H9 (cell line): ENCODE measurements around the gene NPAT. TPM values are rescaled to one million over a fixed set of nuclear protein-coding genes. Genes with fewer than 3 reads are reported as not detected.

ENCODE experiments used
- DNase-seq: peaks from one replicate; pipeline ENCODE4 v3.0.0-alpha.2; 2017
- H2AFZ ChIP-seq: one replicate; pipeline ENCODE4 v1.6.1; 2013; ENCODE audit warnings: mild to moderate bottlenecking, low read length, control low read depth, moderate library complexity
- H2AK5ac ChIP-seq: 2 replicates; pipeline ENCODE4 v1.6.1; 2013; ENCODE audit warnings: low read length, control low read depth, mixed read lengths; ENCODE audit not compliant: insufficient read length
- H2BK120ac ChIP-seq: one replicate; pipeline ENCODE4 v1.6.1; 2013; ENCODE audit warnings: low read depth, mild to moderate bottlenecking, low read length, control low read depth, inconsistent platforms; ENCODE audit not compliant: poor library complexity, severe bottlenecking
- H2BK12ac ChIP-seq: 2 replicates; pipeline ENCODE4 v1.6.1; 2013; ENCODE audit warnings: low read length, control low read depth, mixed read lengths, low read depth; ENCODE audit not compliant: insufficient read length
- H2BK15ac ChIP-seq: 2 replicates; pipeline ENCODE4 v1.6.1; 2013; ENCODE audit warnings: low read depth, low read length, control low read depth
- H2BK20ac ChIP-seq: one replicate; pipeline ENCODE4 v1.6.1; 2013; ENCODE audit warnings: low read depth, mild to moderate bottlenecking, low read length, control low read depth, inconsistent platforms; ENCODE audit not compliant: poor library complexity, severe bottlenecking
- H2BK5ac ChIP-seq: 2 replicates; pipeline ENCODE4 v1.6.1; 2013; ENCODE audit warnings: low read length, control low read depth, mixed read lengths; ENCODE audit not compliant: insufficient read length
- H3K14ac ChIP-seq: 2 replicates; pipeline ENCODE4 v1.6.1; 2013; ENCODE audit warnings: low read length, control low read depth; ENCODE audit not compliant: insufficient read depth
- H3K18ac ChIP-seq: 2 replicates; pipeline ENCODE4 v1.6.1; 2013; ENCODE audit warnings: low read depth, mild to moderate bottlenecking, mixed read lengths, low read length, control low read depth; ENCODE audit not compliant: insufficient read length
- H3K23ac ChIP-seq: 2 replicates; pipeline ENCODE4 v1.6.1; 2013; ENCODE audit warnings: low read length, control low read depth, mixed read lengths, low read depth; ENCODE audit not compliant: insufficient read length
- H3K23me2 ChIP-seq: 2 replicates; pipeline ENCODE4 v1.6.1; 2013; ENCODE audit warnings: low read depth, mild to moderate bottlenecking, mixed read lengths, low read length, control low read depth; ENCODE audit not compliant: insufficient read length, poor library complexity, severe bottlenecking
- H3K27ac ChIP-seq: 2 replicates; pipeline ENCODE4 v1.5.1; 2013; ENCODE audit warnings: low read length, control low read depth, mixed read lengths, low read depth; ENCODE audit not compliant: insufficient read length
- H3K27me3 ChIP-seq: 2 replicates; pipeline ENCODE4 v1.6.1; 2013; ENCODE audit warnings: low read length, control low read depth, inconsistent platforms; ENCODE audit not compliant: insufficient read depth
- H3K4ac ChIP-seq: 2 replicates; pipeline ENCODE4 v1.6.1; 2013; ENCODE audit warnings: low read depth, mild to moderate bottlenecking, control low read depth, inconsistent platforms, low read length, moderate library complexity
- H3K4me1 ChIP-seq: 2 replicates; pipeline ENCODE4 v1.6.1; 2013; ENCODE audit warnings: low read length, control low read depth, inconsistent platforms; ENCODE audit not compliant: insufficient read depth
- H3K4me2 ChIP-seq: 2 replicates; pipeline ENCODE4 v1.6.1; 2013; ENCODE audit warnings: low read length, control low read depth, mixed read lengths; ENCODE audit not compliant: insufficient read length, insufficient read depth
- H3K56ac ChIP-seq: 2 replicates; pipeline ENCODE4 v1.6.1; 2013; ENCODE audit warnings: low read depth, mild to moderate bottlenecking, mixed read lengths, low read length, control low read depth; ENCODE audit not compliant: insufficient read length
- H3K79me1 ChIP-seq: 2 replicates; pipeline ENCODE4 v1.6.1; 2013; ENCODE audit warnings: low read depth, mild to moderate bottlenecking, moderate library complexity, low read length, control low read depth, inconsistent platforms; ENCODE audit not compliant: insufficient read depth, poor library complexity, severe bottlenecking
- H3K79me2 ChIP-seq: 2 replicates; pipeline ENCODE4 v1.6.1; 2013; ENCODE audit warnings: low read length, control low read depth, inconsistent platforms; ENCODE audit not compliant: insufficient read depth
- H3K9ac ChIP-seq: 2 replicates; pipeline ENCODE4 v1.6.1; 2013; ENCODE audit warnings: low read length, control low read depth, mixed read lengths; ENCODE audit not compliant: insufficient read length; ENCODE audit errors: extremely low read depth
- H3K9me3 ChIP-seq: one replicate; pipeline ENCODE4 v1.6.1; 2013; ENCODE audit warnings: low read depth, low read length, inconsistent platforms; ENCODE audit not compliant: control insufficient read depth
- H3T11ph ChIP-seq: one replicate; pipeline ENCODE4 v1.6.1; 2013; ENCODE audit warnings: mild to moderate bottlenecking, low read length, control low read depth, inconsistent platforms
- H4K20me1 ChIP-seq: one replicate; pipeline ENCODE4 v1.6.1; 2013; ENCODE audit not compliant: control insufficient read depth, insufficient read length, insufficient read depth
- H4K5ac ChIP-seq: 2 replicates; pipeline ENCODE4 v1.6.1; 2013; ENCODE audit warnings: low read depth, mild to moderate bottlenecking, mixed read lengths, low read length, control low read depth; ENCODE audit not compliant: insufficient read length
- H4K8ac ChIP-seq: replicated peaks from 2 replicates; pipeline ENCODE4 v1.6.1; 2013; ENCODE audit warnings: low read length, control low read depth, mixed read lengths, low read depth; ENCODE audit not compliant: insufficient read length
- H4K91ac ChIP-seq: 2 replicates; pipeline ENCODE4 v1.6.1; 2013; ENCODE audit warnings: low read depth, mild to moderate bottlenecking, moderate library complexity, mixed read lengths, low read length, control low read depth; ENCODE audit not compliant: insufficient read length
- H3K27ac Mint-ChIP-seq, 3 experiments: 2 replicates in 2 of 3; 3 replicates in 1 of 3; pipeline ENCODE4 v1.8.0; 2020 to 2021; ENCODE audit warnings: mixed read lengths in 3 of 3, mild to moderate bottlenecking in 1 of 3, moderate library complexity in 1 of 3
- H3K27me3 Mint-ChIP-seq: 2 replicates; pipeline ENCODE4 v1.8.0; 2021; ENCODE audit warnings: low read depth, mild to moderate bottlenecking, moderate library complexity, mixed read lengths
- H3K36me3 Mint-ChIP-seq, 3 experiments: 2 replicates in 2 of 3; 3 replicates in 1 of 3; pipeline ENCODE4 v1.8.0; 2020 to 2021; ENCODE audit warnings: low read depth in 3 of 3, mixed read lengths in 3 of 3; ENCODE audit not compliant: insufficient read depth in 1 of 3
- H3K4me1 Mint-ChIP-seq, 2 experiments: 2 replicates each; pipeline ENCODE4 v1.8.0; 2020; ENCODE audit warnings: mixed read lengths in 2 of 2
- H3K4me3 Mint-ChIP-seq, 2 experiments: 2 replicates in 1 of 2; 3 replicates in 1 of 2; pipeline ENCODE4 v1.8.0; 2020 to 2021; ENCODE audit warnings: mild to moderate bottlenecking in 2 of 2, mixed read lengths in 2 of 2, moderate library complexity in 1 of 2
- H3K9me3 Mint-ChIP-seq, 2 experiments: 2 replicates in 1 of 2; 3 replicates in 1 of 2; pipeline ENCODE4 v1.8.0; 2020; ENCODE audit warnings: mild to moderate bottlenecking in 2 of 2, mixed read lengths in 2 of 2, moderate library complexity in 1 of 2
- CTCF ChIP-seq: fragments of 200-600 bp; sonication (generic); conservative IDR thresholded peaks from 3 replicates; pipeline ENCODE4 v1.8.0; 2021; ENCODE audit warnings: antibody characterized with exemption, mild to moderate bottlenecking
- WGBS: extraction: QIAGEN DNeasy Blood & Tissue Kit; methylation state at CpG from one replicate; pipeline ENCODE4 v1.1.7; 2013; ENCODE audit warnings: missing lambda C conversion rate, low lambda C conversion rate, mixed read lengths; ENCODE audit not compliant: insufficient read length; ENCODE audit errors: extremely low coverage; 5-methylcytosine and 5-hydroxymethylcytosine counted together
- total RNA-seq: library from RNA; stranded (reverse); gene quantifications from 2 replicates; pipeline ENCODE4 v1.2.1, GENCODE V29; 2021

Gene NPAT
- total RNA-seq, 1 experiment from 2014 or later, result 22.9 TPM

- Histone ChIP-seq H3K23ac (peak overlapping the region; percentile 59), H4K8ac (no peak overlapping the region), H3K27me3 (no peaks in the 10 kb centered on the region), H2AK5ac (no peak overlapping the region), H2BK5ac (peak overlapping the region; percentile 59), H3K79me2 (peaks cover 37% of the 10 kb centered on the region; the same call in 1 of the 2 replicates), H3K9me3 (no peaks in the 10 kb centered on the region), H4K20me1 (no peaks in the 10 kb centered on the region), H3K4me2 (peak overlapping the region; percentile 99), H3K4me1 (no peaks in the 10 kb centered on the region), H3K9ac (peak overlapping the region; percentile 98), H4K91ac (peak overlapping the region; percentile 0), H3K14ac (peak overlapping the region; percentile 90), H3K79me1 (no peaks in the 10 kb centered on the region), H3T11ph (no peak overlapping the region), H3K23me2 (peaks cover 14% of the 10 kb centered on the region), H3K4ac (peak overlapping the region; percentile 43; the same call in 1 of the 2 replicates), H2BK20ac (no peak overlapping the region), H3K18ac (peak overlapping the region; percentile 96), H3K27ac (peak overlapping the region; percentile 77), H2BK15ac (no peak overlapping the region), H2BK120ac (no peak overlapping the region), H4K5ac (peak overlapping the region; percentile 66), H2AFZ (no peak overlapping the region), H3K56ac (peak overlapping the region; percentile 89), H2BK12ac (no peak overlapping the region)
- Mint-ChIP-seq H3K27ac (peak overlapping the region in 2 of 3 experiments; percentile 100; a peak in 5 of 7 replicates), H3K36me3 (peaks cover 1 to 18% (median 2%) of the 10 kb centered on the region in 3 experiments; a peak in 4 of 7 replicates), H3K27me3 (no peaks in the 10 kb centered on the region), H3K9me3 (no peaks in the 10 kb centered on the region; a peak in 1 of 5 replicates), H3K4me1 (peaks cover 28 to 29% of the 10 kb centered on the region in 2 experiments), H3K4me3 (no peak overlapping the region)
- no CpG with 5 or more reads among the region's 29 CpGs for WGBS
- TF ChIP-seq CTCF, result no peak
- DNase-seq, result no peak
These were observed 396 bp downstream of the NPAT start for GRCh38 chr11:108221911-108222573.
